HEK293T (cell line): ENCODE data around the gene ANKRD44.

ENCODE experiments used
- ARNT ChIP-seq: fragments of 450-650 bp; IDR thresholded peaks from 2 replicates; pipeline ENCODE4 v1.6.1; 2017; ENCODE audit warnings: mild to moderate bottlenecking
- BHLHE40 ChIP-seq: fragments of 450-650 bp; IDR thresholded peaks from 2 replicates; pipeline ENCODE4 v1.6.1; 2016; ENCODE audit warnings: mild to moderate bottlenecking, moderate library complexity, borderline replicate concordance
- FOXK2 ChIP-seq: fragments of 450-650 bp; IDR thresholded peaks from 2 replicates; pipeline ENCODE4 v1.6.1; 2016; ENCODE audit warnings: mild to moderate bottlenecking
- SP1 ChIP-seq: fragments of 450-650 bp; IDR thresholded peaks from 2 replicates; pipeline ENCODE4 v1.6.1; 2017
- SUZ12 ChIP-seq: fragments of 450-650 bp; IDR thresholded peaks from 2 replicates; pipeline ENCODE4 v1.6.1; 2016; ENCODE audit warnings: mild to moderate bottlenecking
- TARDBP ChIP-seq: fragments of 450-650 bp; IDR thresholded peaks from 2 replicates; pipeline ENCODE4 v1.6.1; 2016
- TF ChIP-seq, protein P1 (sequence below): fragments of 450-650 bp; IDR thresholded peaks from 2 replicates; pipeline ENCODE4 v1.6.1; 2016

DNA sequence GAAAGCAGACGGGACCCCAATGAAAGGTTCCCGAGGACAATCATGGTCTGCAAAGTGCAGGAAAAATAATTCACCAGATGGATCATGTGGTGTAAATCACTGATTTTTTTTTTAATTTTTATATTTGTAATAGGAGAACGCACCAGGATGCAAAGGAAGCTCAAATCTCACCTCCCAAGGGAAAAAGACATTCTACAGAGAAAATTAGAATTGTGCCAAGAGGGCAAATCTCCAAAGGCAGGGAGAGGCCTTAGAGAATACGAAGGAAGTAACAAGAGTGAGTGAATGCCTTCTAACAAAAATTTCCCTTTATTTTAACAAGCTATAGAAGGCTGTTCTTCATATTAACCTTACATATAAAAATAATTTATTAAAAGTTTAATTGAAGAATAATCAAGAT is 90.9 kb downstream of the ANKRD44 start:
- TF ChIP-seq ARNT = no peak
- TF ChIP-seq SUZ12 = no peak
- TF ChIP-seq SP1 = no peak
- no peak for TF ChIP-seq BHLHE40
- TF ChIP-seq, protein P1, sequence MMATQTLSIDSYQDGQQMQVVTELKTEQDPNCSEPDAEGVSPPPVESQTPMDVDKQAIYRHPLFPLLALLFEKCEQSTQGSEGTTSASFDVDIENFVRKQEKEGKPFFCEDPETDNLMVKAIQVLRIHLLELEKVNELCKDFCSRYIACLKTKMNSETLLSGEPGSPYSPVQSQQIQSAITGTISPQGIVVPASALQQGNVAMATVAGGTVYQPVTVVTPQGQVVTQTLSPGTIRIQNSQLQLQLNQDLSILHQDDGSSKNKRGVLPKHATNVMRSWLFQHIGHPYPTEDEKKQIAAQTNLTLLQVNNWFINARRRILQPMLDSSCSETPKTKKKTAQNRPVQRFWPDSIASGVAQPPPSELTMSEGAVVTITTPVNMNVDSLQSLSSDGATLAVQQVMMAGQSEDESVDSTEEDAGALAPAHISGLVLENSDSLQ = no peak
- TF ChIP-seq TARDBP = no peak
- TF ChIP-seq FOXK2 = no peak
